GM21528 (cell line): ENCODE measurements around the gene THEM4.
"Not testable (repeated sequence)": the region's sequence is repeated elsewhere in the genome, so short reads cannot be mapped to it uniquely, and the experiment has no call there.

Source experiments
- ATAC-seq: cut with Tn5 transposase; IDR thresholded peaks from one replicate; pipeline ENCODE4 v1.9.1; 2021; ENCODE audit warnings: mild to moderate bottlenecking, moderate library complexity; ENCODE audit not compliant: unreplicated experiment, low FRiP score

THEM4 gene

GRCh38 chr1:151867321-151867720 lies 42.0 kb downstream of the THEM4 start:
- no peak for ATAC-seq

DNA sequence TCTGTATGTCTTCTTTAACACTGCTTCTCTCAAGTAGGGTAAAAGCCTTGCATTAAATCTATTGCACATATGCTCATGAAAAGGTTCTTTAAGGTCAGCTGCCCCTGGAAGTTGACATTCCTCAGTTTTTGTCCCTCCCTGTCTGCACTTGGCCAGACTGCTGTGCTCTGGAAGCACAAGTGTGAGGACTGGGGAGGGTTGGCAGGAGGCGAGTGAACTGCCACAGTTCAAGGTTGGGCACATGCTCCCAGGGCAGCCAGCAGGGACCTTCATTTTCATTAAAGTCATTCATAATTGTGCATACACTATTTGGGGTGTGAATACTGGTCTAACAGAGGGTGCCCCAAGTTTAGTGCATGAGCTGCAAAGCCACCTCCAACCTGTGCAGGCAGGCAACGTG lies 44.9 kb downstream of the THEM4 start:
- ATAC-seq = no peak

DNA sequence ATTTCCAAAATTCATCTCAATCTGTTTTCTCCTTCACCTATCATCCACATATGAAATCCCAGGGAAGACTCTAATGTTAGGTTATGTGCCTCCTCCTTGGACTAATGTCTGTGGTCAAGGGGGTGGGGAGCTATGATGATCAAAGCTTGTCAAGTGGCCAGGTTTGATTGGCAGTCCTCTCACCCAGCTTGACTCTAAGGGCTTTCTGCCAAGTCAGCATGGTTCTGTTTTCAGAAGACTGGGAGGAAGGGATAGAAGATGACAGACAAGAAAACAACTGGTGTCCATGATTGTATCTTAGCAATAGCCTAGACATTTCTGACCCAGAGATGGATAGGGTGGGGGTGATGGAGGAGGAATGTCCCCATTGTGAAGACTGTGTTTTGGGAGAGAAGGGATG lies 46.7 kb downstream of the THEM4 start:
- no peak for ATAC-seq

GRCh38 chr1:151860504-151861187 lies 48.7 kb downstream of the THEM4 start:
- no peak for ATAC-seq

GRCh38 chr1:151859891-151860293 lies 49.4 kb downstream of the THEM4 start:
- ATAC-seq = no peak

DNA sequence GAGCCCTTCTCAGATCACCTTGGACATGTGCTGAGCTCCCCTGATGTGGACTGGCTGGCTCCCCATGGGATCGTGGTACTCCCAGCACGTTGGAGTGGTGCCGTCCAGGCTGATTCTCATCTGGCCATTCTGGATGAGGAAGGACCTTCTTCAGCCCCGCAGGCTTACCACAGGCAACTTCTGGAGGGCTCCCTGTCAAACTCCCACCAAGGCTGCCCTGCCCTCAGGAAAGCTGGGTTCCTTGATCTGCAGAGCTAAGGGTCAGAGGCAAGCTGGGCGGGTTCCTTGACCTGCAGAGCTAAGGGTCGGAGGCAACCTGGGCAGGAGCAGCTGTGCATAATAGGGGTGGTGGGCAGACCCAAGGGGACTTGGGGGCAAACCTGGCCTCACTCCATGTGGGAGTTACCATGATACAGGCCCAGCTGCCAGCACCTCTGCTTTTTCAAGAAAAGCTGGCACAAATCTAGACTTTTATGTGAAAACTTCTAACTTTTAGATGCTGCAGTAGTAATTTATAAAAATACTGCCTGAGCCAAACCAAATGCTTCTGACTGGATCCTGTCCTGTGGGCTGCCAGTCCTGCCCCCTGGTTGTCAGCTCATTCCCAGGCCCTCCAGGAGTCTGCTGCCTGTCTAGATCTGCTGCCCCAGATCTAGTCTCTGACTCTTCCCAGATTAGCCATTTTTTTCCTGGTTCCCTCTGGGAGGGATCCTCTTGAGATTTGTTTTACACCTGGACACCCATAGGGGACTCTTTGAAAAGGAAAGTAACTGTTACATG lies 50.2 kb downstream of the THEM4 start:
- ATAC-seq = no peak

DNA sequence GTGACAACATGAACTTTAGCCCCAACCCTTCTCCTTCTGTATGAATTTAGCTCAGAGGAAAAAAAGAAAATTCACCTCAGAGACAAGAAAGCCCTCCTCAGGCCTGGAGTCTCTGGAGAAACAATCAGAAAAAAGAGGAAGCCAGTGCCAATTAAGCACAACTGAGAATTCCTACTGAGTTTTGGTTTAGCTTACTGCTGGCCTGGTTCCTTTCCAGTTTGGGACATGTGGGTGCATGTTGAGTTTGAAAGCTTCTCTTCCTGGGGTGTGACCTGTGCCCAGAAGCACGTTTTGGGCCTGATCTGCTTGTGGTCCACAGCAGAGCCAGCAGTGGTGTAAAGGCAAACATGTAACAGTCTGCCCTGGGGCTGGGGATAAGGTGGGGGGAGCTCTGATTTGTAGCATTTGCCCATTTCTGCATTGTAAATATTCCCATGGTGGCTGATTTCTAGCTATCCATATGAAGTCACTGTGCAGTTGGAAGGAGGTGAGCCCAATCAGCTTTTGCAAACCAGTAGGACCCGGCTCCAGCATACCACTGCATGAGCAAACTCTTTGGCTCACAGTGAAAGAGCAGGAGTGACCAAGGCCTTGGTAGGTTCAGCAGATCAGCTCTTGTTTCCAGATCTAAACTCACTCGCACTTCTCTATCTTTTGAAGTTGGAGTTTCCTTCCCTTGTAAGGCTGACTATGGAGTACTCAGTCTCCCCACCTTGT lies 51.1 kb downstream of the THEM4 start:
- no peak for ATAC-seq

DNA sequence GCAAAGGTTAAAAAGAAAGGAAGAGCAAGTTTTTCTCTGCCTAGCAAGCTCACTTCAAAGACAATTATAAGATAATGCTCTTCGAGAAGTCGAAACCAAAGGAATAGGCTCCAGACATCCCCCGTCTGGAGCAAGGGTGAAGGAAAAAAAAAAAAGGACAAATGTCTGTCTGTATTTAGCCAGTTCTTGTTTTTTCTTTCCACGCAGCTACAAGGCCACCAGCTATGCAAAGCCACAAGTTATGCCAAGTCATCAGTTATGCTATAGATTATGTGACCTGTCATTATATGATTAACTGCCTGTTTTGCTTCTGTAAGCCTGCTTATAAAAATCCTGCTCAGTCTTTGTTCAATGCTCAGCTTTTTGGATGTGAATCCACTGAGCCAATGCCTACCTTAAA lies 53.4 kb downstream of the THEM4 start:
- no peak for ATAC-seq

DNA sequence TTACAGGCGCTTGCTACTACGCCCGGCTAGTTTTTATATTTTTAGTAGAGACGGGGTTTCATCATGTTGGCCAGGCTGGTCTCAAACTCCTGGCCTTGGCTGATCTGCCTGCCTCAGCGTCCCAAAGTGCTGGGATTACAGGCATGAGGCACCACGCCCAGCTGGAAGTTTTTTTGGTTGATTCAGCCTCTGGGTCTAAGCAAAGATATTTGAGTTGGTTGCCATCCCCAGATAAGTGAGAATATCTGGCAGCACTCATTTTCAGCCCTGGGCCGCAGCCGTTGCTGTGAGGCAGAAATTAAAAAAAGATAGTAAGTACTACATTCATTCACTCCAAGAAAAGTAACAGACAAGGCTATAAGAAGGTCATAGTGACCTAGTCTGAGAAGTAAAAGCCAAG lies 53.8 kb downstream of the THEM4 start:
- ATAC-seq = not testable (repeated sequence)

- no peak for ATAC-seq
These were observed 54.7 kb downstream of the THEM4 start for GRCh38 chr1:151854658-151855057.

- no peak for ATAC-seq
These were observed 55.8 kb downstream of the THEM4 start, which contains the start of gene THEM5 for GRCh38 chr1:151853411-151853943. Gene THEM5, minus strand, starts transcription at chr1:151853712. Its CDS starts 147 bp downstream, at chr1:151853565.

GRCh38 chr1:151852733-151853132 lies 56.6 kb downstream of the THEM4 start:
- ATAC-seq = no peak

DNA sequence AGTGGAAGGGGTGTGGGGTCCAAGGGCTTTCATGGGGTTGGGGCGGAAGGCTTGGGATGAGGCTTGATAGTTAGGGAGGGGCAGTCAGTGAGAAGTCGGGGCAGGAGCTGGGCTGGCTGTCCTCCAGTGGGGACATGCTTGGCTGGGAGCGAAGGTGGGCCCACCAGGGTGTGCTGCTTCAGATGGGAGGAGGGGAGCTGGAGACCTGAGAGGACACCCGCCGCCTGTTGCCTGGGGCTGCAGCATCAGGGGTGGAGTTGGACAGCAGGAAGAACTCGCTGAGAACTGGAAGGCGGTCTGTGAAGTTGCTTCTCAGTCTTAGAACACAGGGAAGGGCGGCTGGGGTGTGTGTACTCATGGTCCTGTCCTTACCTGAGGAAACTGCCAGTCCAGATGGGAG lies 57.4 kb downstream of the THEM4 start:
- ATAC-seq = no peak

GRCh38 chr1:151849871-151850270 lies 59.4 kb downstream of the THEM4 start:
- no peak for ATAC-seq

- no peak for ATAC-seq
These were observed 60.2 kb downstream of the THEM4 start for GRCh38 chr1:151849126-151849525.

GRCh38 chr1:151847867-151848596 lies 61.3 kb downstream of the THEM4 start:
- ATAC-seq = no peak

DNA sequence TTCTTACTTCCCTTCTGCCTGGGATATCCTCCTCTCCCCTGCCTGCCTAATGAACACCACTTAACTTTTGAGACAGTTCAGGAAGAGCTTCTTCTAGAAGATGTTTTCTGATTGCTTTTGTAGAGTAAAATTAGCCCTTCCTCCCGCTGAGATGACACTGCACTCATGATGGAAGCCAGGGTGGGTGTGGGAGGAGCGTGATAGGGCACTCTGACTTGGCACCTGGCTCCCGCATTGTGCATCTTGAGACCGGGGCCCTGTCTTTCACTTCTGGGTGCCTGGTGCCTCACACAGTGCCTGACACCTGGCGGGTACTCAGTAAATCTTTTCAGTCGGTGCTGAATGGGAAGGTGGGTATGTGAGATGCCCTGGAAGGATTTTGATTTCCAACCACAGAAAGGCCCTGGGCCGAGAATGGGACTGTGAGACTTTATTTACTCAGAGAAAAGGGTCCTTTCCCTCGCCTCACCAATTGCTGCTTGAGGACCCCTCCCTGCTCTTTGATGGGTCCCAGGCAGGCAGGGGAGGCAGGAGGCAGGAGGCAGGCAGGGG lies 62.5 kb downstream of the THEM4 start:
- ATAC-seq = no peak

GRCh38 chr1:151846062-151846568 lies 63.2 kb downstream of the THEM4 start:
- no peak for ATAC-seq

DNA sequence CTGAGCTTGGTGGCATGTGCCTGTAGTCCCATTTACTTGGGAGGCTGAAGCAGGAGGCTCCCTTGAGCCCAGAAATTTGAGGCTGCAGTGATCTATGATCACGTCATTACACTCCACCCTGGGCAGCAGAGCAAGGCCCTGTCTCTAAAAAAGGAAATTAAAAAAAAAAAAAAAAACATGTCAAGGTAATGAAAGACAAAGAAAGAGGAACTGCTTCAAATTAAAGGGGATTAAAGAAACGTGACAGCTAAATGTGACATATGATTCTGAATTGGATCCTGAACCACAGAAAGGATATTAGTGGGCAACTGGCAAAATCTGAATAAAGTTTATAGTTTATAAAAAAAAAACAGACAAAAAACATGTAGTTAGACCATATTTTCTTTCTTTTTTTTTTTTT lies 65.9 kb downstream of the THEM4 start:
- ATAC-seq = no peak

DNA sequence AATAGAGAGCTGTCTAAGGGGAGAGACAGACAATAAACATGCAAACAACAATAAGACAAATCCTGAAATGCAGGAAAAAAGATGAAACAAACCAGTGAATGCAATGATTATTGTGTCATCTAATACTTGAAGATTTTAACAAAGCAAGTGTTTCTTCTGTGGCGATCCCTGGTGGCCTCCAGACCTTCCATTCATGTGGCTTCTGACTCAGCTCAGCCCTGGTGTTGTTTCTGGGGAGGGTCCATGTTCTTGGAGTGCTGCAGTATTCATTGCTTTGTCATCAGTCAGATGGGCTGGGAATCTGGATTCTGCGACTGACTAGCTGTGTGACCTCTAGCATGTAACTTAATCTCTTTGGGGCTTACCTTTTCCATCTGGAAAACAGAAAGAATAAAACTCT lies 68.2 kb downstream of the THEM4 start:
- ATAC-seq = no peak
